Measurements from ENCODE around the gene THAP9. TPM values are rescaled to one million over a fixed set of nuclear protein-coding genes. Genes with fewer than 3 reads are reported as not detected.
A peak's percentile ranks its signal among the peaks of the same experiment; 100 is the strongest.
"Not testable (repeated sequence)": the region's sequence is repeated elsewhere in the genome, so short reads cannot be mapped to it uniquely, and the experiment has no call there.

Gene THAP9
- total RNA-seq, 1 donor from 2014 or later: 2.6 TPM

GRCh38 chr4:82891707-82892466 is 8.6 kb upstream of the THAP9 start:
- ATAC-seq (peak; percentile 4), DNase-seq (ENCODE audit: low spot score) (no peak)

GRCh38 chr4:82892467-82892802 is 8.1 kb upstream of the THAP9 start:
- ATAC-seq (no peak), DNase-seq (ENCODE audit: low spot score) (no peak)

GRCh38 chr4:82893942-82894341 is 6.6 kb upstream of the THAP9 start:
- no peak for ATAC-seq
- no peak for DNase-seq (ENCODE audit: low spot score)

GRCh38 chr4:82896755-82897154 is 3.8 kb upstream of the THAP9 start:
- ATAC-seq: no peak
- no peak for DNase-seq (ENCODE audit: low spot score)

- DNase-seq (ENCODE audit: low spot score): no peak
Observed at GRCh38 chr4:82898322-82899243, 2.0 kb upstream of the THAP9 start.

GRCh38 chr4:82899374-82900065 is 1.0 kb upstream of the THAP9 start:
- DNase-seq (ENCODE audit: low spot score) (no peak), ATAC-seq (no peak)

More at GRCh38 chr4:82898322-82899243, 2.0 kb upstream of the THAP9 start:
- ATAC-seq: no peak

GRCh38 chr4:82900066-82900410 is 497 bp upstream of the THAP9 start:
- ATAC-seq: peak; percentile 17
- DNase-seq (ENCODE audit: low spot score): no peak

- ATAC-seq: no peak
- no peak for DNase-seq (ENCODE audit: low spot score)
Observed at GRCh38 chr4:82901183-82901718, 716 bp downstream of the THAP9 start.

GRCh38 chr4:82903737-82904136 is 3.2 kb downstream of the THAP9 start:
- DNase-seq (ENCODE audit: low spot score): no peak
- no peak for ATAC-seq

- DNase-seq (ENCODE audit: low spot score) (no peak), ATAC-seq (no peak)
Observed at GRCh38 chr4:82905205-82905604, 4.7 kb downstream of the THAP9 start.

GRCh38 chr4:82906469-82906868 is 5.9 kb downstream of the THAP9 start:
- DNase-seq (ENCODE audit: low spot score): no peak
- no peak for ATAC-seq

- no peak for ATAC-seq
- no peak for DNase-seq (ENCODE audit: low spot score)
Observed at GRCh38 chr4:82909326-82909725, 8.8 kb downstream of the THAP9 start.

- no peak for ATAC-seq
- DNase-seq (ENCODE audit: low spot score): no peak
Observed at GRCh38 chr4:82913305-82913704, 12.8 kb downstream of the THAP9 start.

GRCh38 chr4:82913968-82914367 is 13.4 kb downstream of the THAP9 start:
- DNase-seq (ENCODE audit: low spot score); ATAC-seq: not testable (repeated sequence)

GRCh38 chr4:82918091-82918490 is 17.6 kb downstream of the THAP9 start:
- DNase-seq (ENCODE audit: low spot score) (no peak), ATAC-seq (no peak)

GRCh38 chr4:82919386-82919785 is 18.9 kb downstream of the THAP9 start:
- ATAC-seq: no peak
- no peak for DNase-seq (ENCODE audit: low spot score)

GRCh38 chr4:82921795-82922194 is 21.3 kb downstream of the THAP9 start:
- no peak for DNase-seq (ENCODE audit: low spot score)
- ATAC-seq: no peak

GRCh38 chr4:82930848-82931755 is 30.6 kb downstream of the THAP9 start:
- no peak for ATAC-seq
- DNase-seq (ENCODE audit: low spot score): no peak

GRCh38 chr4:82934441-82934840 is 33.9 kb downstream of the THAP9 start:
- ATAC-seq (no peak), DNase-seq (ENCODE audit: low spot score) (no peak)

GRCh38 chr4:82939414-82939813 is 38.9 kb downstream of the THAP9 start:
- no peak for DNase-seq (ENCODE audit: low spot score)
- no peak for ATAC-seq
